Measurements from ENCODE around the gene SLC9A8.

Gene SLC9A8

GRCh38 chr20:49811825-49812506 lies 662 bp upstream of the SLC9A8 start:
- no peak for DNase-seq (ENCODE audit: low read depth in 1 of 2, low spot score in 1 of 2)

- no peak for DNase-seq (ENCODE audit: low read depth in 1 of 2, low spot score in 1 of 2)
These were observed 812 bp downstream of the SLC9A8 start for GRCh38 chr20:49813305-49813974.

DNA sequence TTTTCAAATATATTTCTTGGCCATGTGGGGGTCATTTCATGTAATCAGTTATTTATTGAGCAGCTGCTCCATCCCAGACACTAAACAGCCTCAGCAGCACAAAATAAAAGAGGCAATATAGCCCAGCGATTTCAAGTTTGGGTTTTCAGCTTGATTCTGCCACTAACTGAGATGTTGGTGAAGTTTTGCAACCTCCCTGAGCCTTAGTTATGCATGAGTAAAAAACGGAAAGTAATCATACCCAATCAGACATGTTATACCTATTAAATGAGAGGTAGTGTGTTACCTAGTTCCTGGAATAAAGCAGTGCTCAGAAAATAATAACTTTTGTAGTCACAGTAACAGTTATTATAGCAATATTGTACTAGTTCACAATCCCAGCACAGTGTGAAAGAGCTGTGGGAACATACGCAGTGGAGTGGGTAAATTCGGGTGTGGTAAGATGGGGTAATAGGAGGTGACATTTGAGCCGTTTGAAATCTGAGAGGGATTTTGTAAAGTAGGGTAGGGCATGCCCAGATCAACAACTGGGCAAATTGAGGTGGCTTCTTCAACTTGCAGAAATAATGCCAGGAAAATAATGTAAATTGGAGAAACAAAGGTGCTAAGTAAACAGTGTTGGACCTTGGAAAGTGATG lies 1.5 kb downstream of the SLC9A8 start:
- no peak for DNase-seq (ENCODE audit: low read depth in 1 of 2, low spot score in 1 of 2)

GRCh38 chr20:49818816-49819215 lies 6.2 kb downstream of the SLC9A8 start:
- no peak for DNase-seq (ENCODE audit: low read depth in 1 of 2, low spot score in 1 of 2)

DNA sequence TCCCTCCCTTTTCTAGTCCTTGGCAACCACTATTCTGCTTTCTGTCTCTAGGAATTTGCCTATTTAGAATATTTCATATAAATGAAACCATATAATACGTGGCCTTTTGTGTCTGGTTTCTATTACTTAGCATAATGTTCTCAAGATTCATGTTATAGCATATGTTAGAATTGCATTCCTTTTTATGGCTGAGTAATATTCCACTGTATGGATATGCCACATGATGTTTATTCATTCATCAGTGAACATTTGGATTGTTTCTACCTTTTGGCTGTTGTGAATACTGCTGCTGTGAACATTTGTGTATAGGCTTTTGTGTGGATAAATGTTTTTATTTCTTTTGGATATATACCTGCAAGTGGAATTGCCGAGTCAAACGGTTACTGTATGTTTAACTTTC lies 7.1 kb downstream of the SLC9A8 start:
- no peak for DNase-seq (ENCODE audit: low read depth in 1 of 2, low spot score in 1 of 2)

- DNase-seq (ENCODE audit: low read depth in 1 of 2, low spot score in 1 of 2), result no peak
These were observed 8.8 kb downstream of the SLC9A8 start for GRCh38 chr20:49821381-49821780.

GRCh38 chr20:49821870-49822331 lies 9.3 kb downstream of the SLC9A8 start:
- no peak for DNase-seq (ENCODE audit: low read depth in 1 of 2, low spot score in 1 of 2)

DNA sequence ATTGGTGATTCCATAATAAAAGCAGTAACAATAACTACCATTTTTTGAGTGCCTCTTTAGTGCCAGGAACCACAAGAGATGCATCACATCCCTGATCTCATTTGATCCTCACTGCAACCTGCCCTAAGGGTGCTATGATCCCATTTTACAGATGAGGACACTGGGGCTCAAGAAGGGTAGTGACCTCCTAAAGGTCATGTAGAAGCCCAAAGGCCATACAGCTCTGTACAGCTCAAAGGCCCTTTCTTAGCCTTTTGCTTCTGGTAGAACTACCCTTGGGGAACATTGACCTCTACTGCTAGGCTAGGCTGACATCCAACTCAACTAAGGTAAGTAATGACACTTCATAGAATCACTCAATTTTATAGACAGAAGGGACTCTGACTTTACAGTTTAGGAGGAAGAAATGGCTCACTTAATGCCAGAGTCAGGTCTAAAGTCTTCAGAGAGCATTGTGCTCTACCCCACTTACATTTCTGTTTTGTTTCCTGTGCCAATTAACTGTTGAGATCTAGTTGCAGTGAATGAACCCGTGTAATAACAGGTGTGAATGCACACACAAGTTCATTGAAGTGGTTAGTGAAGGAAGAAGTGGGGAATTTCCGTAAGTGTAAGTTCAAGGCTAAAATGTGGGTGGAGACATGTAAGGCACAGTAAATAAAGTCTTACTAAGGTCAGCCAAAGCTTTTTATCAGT lies 10.7 kb downstream of the SLC9A8 start:
- DNase-seq (ENCODE audit: low read depth in 1 of 2, low spot score in 1 of 2), result no peak

DNA sequence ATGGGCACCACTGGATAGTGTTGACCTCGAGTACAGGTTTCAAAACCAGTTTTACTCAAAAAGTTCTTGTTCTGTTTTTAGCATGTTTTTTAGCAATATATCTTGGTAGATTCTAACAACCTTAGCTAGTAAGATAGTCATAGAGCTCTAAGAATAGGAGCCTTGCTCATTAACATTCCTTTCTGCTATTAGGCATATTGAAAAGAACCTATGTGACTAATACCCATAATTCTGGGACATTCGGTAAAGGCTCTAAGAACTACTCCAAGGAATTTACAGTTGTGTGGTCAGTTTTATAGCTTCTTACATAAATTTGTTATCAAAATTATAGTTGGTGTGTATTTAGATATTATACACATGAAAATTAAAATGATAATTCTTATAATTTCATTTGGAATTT lies 11.6 kb downstream of the SLC9A8 start:
- DNase-seq (ENCODE audit: low read depth in 1 of 2, low spot score in 1 of 2), result no peak

GRCh38 chr20:49825521-49826033 lies 12.9 kb downstream of the SLC9A8 start:
- DNase-seq (ENCODE audit: low read depth in 1 of 2, low spot score in 1 of 2), result no peak

DNA sequence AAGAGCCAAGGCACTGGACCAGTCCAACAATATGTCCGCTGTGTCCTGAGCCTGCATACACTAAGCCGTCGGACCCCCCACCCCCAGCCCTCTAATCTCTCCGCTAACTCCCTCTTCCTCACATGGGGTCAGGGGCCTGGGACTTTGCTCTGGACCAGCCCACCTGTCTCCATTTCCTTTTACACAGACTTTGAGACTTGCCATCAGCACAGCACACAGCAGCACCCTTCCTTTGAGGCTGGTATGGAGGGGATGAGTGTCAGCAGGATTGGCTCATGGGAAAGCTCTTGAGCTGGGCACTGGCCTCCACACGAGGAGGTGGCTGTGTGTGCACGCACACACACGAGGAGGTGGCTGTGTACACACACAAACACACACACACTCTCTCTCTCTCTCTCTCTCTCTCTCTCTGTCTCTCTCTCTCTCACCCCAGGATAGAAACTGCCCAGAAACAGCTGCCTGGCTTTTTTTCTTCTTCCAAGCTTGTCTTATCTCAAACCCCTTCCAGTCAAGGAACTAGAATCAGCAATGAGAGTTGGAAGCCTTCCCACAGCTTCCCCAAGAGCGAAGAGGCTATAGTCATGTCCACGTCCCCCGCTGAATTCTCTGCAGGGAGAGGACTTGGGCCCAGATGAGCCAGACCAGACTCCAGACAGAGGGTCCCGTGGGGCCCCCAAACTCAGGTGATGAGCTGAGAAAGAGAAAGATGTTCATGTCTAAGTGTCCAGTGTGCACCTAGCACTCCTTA lies 18.6 kb downstream of the SLC9A8 start:
- no peak for DNase-seq (ENCODE audit: low read depth in 1 of 2, low spot score in 1 of 2)

- DNase-seq (ENCODE audit: low read depth in 1 of 2, low spot score in 1 of 2), result no peak
These were observed 19.4 kb downstream of the SLC9A8 start for GRCh38 chr20:49831770-49832631.

- no peak for DNase-seq (ENCODE audit: low read depth in 1 of 2, low spot score in 1 of 2)
These were observed 20.2 kb downstream of the SLC9A8 start for GRCh38 chr20:49832632-49833327.

DNA sequence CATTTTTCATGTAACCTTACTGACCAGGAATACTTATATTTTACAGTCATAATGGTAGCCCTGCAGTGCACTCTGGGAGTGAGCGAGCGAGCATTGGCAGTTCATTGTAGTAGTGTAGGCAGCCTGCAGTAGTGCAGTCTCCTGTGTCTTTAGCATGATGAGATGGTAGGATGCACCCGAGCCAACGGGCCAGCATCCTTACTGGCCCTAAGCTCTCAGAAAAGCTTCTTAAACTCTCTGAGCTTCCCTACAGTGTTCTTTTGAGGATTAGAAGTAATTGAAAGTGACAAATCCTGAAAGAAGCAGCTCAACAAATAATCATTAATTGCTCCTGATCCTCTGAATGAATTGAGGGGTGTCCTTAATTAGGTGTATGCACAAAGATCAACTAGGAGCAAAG lies 20.9 kb downstream of the SLC9A8 start:
- DNase-seq (ENCODE audit: low read depth in 1 of 2, low spot score in 1 of 2), result no peak

DNA sequence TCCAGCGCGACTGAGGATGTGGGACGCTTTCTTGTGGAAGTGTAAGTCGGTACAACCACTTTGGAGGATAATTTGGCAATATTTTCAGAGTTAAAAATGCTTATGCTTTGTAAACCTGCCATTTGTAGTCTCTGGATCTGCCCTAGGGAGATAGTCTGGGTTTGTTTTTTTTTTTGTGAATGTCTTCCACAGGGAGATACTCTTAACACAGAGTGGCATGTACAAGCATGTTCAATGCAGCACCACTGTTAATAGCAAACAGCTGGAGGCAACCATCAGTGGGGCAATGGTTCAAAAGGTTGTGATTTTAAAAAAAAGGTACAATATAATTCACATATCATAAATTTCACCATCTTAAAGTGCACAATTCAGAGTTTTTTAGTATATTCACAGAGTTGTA lies 22.4 kb downstream of the SLC9A8 start:
- DNase-seq (ENCODE audit: low read depth in 1 of 2, low spot score in 1 of 2), result no peak

- no peak for DNase-seq (ENCODE audit: low read depth in 1 of 2, low spot score in 1 of 2)
These were observed 25.9 kb downstream of the SLC9A8 start for GRCh38 chr20:49838546-49838945.

GRCh38 chr20:49843139-49843538 lies 30.5 kb downstream of the SLC9A8 start:
- no peak for DNase-seq (ENCODE audit: low read depth in 1 of 2, low spot score in 1 of 2)

DNA sequence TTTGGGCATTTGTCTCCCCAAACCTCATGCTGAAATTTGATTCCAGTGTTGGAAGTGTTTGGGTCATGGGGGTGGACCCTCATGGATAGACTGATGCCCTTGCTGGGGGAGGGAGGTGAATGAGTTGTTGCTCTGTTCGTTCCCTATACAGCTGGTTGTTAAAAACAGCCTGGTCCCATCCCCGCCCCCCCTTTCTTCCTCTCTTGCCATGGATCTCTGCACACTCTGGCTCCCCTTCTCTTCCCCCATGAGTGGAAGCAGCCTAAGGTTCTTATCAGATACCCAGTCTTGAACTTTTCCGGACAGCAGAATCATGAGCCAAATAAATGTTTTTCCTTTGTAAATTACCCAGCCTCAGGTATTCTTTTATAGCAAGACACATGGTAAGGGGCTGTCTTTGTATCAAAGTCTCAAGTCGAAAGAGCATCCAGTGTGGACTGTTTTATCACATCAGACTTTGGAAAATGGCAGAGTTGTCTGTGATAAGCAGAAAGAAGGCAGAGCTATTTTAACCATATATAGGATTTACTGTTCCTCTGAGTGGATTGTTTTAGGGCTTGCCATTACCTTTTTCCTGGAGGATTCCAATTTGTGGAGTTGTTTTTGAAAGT lies 31.2 kb downstream of the SLC9A8 start:
- no peak for DNase-seq (ENCODE audit: low read depth in 1 of 2, low spot score in 1 of 2)

DNA sequence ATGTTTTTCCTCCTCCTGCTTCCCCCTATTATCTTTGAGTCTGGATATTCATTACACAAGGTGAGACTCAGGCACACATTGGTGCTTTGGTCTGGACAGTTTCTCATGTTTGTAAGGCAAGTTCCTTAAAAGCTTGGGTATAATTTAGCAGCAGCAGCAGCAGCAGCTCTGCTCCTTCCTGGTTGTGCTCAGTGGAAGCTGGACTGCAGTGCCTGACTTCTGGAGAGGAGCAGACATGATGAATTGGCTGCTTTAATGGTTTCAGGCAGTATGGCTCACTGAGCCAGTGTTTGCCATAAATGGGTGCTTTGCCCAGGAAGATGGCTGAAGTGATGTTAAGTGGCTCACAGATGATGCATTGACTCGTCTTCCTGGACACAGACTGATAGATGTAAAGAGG lies 32.4 kb downstream of the SLC9A8 start:
- no peak for DNase-seq (ENCODE audit: low read depth in 1 of 2, low spot score in 1 of 2)

All from activated T-helper 1 cell treated with anti-CD3 and anti-CD28 coated beads, Interleukin-2, amount 50 U/mL, for 16 hours (primary cell).